ENCODE results near the gene CSTF3.

CSTF3 gene

GRCh38 chr11:33094157-33094556 is 67.1 kb downstream of the CSTF3 start:
- no peaks in the 10 kb centered on the region for H4K20me1 ChIP-seq (ENCODE audit: control insufficient read depth, insufficient read depth, low read depth, low read length)
- no peaks in the 10 kb centered on the region for H3K27me3 ChIP-seq (ENCODE audit: control insufficient read depth, low read length)
- H3K4me1 ChIP-seq (ENCODE audit: control insufficient read depth, low read length) = no peaks in the 10 kb centered on the region
- H3K9me2 ChIP-seq (replicated peaks; ENCODE audit: control insufficient read depth, low read length) = no peaks in the 10 kb centered on the region
- H3K27ac ChIP-seq (ENCODE audit: low read depth, low read length) = no peak overlapping the region
- no peaks in the 10 kb centered on the region for H3K9me3 ChIP-seq (ENCODE audit: control insufficient read depth, insufficient read depth, low read length)
- no peak overlapping the region for H3K4me2 ChIP-seq (ENCODE audit: low read length)
- no peak overlapping the region for H3K4me3 ChIP-seq (ENCODE audit: low read length)
- peaks cover 36% of the 10 kb centered on the region for H3K36me3 ChIP-seq (ENCODE audit: control insufficient read depth, low read length)
- H3F3A ChIP-seq (ENCODE audit: control insufficient read depth, insufficient read depth) = no peaks in the 10 kb centered on the region
- no peak for TF ChIP-seq EZH2phosphoT487 (IDR thresholded peaks at IDR 0.05; ENCODE audit: borderline replicate concordance, low read length)
- TF ChIP-seq, protein P1, sequence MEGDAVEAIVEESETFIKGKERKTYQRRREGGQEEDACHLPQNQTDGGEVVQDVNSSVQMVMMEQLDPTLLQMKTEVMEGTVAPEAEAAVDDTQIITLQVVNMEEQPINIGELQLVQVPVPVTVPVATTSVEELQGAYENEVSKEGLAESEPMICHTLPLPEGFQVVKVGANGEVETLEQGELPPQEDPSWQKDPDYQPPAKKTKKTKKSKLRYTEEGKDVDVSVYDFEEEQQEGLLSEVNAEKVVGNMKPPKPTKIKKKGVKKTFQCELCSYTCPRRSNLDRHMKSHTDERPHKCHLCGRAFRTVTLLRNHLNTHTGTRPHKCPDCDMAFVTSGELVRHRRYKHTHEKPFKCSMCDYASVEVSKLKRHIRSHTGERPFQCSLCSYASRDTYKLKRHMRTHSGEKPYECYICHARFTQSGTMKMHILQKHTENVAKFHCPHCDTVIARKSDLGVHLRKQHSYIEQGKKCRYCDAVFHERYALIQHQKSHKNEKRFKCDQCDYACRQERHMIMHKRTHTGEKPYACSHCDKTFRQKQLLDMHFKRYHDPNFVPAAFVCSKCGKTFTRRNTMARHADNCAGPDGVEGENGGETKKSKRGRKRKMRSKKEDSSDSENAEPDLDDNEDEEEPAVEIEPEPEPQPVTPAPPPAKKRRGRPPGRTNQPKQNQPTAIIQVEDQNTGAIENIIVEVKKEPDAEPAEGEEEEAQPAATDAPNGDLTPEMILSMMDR (IDR thresholded peaks at IDR 0.05; ENCODE audit: low read depth, low read length, poor library complexity, severe bottlenecking) = no peak
- H3K79me2 ChIP-seq (ENCODE audit: control insufficient read depth, low read length) = no peaks in the 10 kb centered on the region

DNA sequence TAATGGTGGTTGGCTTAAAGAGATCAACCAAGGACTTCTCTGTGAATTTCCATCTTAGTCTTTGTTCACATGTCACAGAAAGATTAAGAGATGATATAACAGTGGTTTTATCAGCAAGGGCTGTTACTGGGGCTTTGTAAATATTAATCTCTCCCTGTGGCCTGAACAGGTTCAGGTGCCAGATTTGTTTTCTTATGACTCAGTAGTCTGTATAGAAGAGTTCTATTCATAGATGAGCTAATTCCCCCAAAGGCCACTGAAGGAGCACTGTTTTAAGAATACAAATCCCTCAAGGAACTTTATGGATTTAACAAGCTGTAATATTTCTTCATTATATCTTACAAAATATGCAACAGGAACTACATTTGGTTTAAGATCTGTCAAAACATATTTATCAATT is 71.5 kb downstream of the CSTF3 start:
- Histone ChIP-seq H3K9me3 (ENCODE audit: control insufficient read depth, insufficient read depth, low read length) (no peaks in the 10 kb centered on the region), H3K4me2 (ENCODE audit: low read length) (no peak overlapping the region), H4K20me1 (ENCODE audit: control insufficient read depth, insufficient read depth, low read depth, low read length) (no peaks in the 10 kb centered on the region), H3K9me2 (replicated peaks; ENCODE audit: control insufficient read depth, low read length) (no peaks in the 10 kb centered on the region), H3K27me3 (ENCODE audit: control insufficient read depth, low read length) (no peaks in the 10 kb centered on the region), H3K4me1 (ENCODE audit: control insufficient read depth, low read length) (no peaks in the 10 kb centered on the region), H3K4me3 (ENCODE audit: low read length) (no peak overlapping the region), H3K36me3 (ENCODE audit: control insufficient read depth, low read length) (peaks cover 28% of the 10 kb centered on the region), H3K27ac (ENCODE audit: low read depth, low read length) (no peak overlapping the region), H3K79me2 (ENCODE audit: control insufficient read depth, low read length) (no peaks in the 10 kb centered on the region), H3F3A (ENCODE audit: control insufficient read depth, insufficient read depth) (no peaks in the 10 kb centered on the region)
- no peak for TF ChIP-seq EZH2phosphoT487 (IDR thresholded peaks at IDR 0.05; ENCODE audit: borderline replicate concordance, low read length)

DNA sequence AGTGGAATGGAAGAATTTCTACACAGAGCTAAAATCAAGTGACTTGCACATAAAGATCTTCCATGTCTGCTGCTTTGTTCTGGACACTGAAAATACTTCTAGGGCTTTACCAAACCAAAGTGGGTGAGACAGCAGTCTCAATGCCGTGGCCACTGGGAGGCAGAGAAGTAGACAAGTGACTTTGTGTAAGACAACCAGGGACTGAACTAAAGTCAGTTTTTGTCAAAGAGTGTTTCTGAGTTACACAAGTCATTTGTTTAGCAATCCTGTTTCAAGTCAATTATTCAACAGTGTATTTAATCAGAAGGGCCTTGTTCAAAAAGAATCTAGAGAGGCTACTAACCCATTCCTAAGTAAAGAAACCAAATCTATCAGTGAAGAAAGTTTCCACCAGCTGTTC is 75.3 kb downstream of the CSTF3 start:
- H3K4me3 ChIP-seq (ENCODE audit: low read length) = no peak overlapping the region
- no peaks in the 10 kb centered on the region for H3F3A ChIP-seq (ENCODE audit: control insufficient read depth, insufficient read depth)
- H3K4me2 ChIP-seq (ENCODE audit: low read length) = no peak overlapping the region
- H3K9me2 ChIP-seq (replicated peaks; ENCODE audit: control insufficient read depth, low read length) = no peaks in the 10 kb centered on the region
- no peak overlapping the region for H3K27ac ChIP-seq (ENCODE audit: low read depth, low read length)
- no peaks in the 10 kb centered on the region for H3K27me3 ChIP-seq (ENCODE audit: control insufficient read depth, low read length)
- H3K36me3 ChIP-seq (ENCODE audit: control insufficient read depth, low read length) = peaks cover 53% of the 10 kb centered on the region
- no peaks in the 10 kb centered on the region for H4K20me1 ChIP-seq (ENCODE audit: control insufficient read depth, insufficient read depth, low read depth, low read length)
- H3K4me1 ChIP-seq (ENCODE audit: control insufficient read depth, low read length) = no peaks in the 10 kb centered on the region
- no peaks in the 10 kb centered on the region for H3K9me3 ChIP-seq (ENCODE audit: control insufficient read depth, insufficient read depth, low read length)
- no peaks in the 10 kb centered on the region for H3K79me2 ChIP-seq (ENCODE audit: control insufficient read depth, low read length)
- no peak for TF ChIP-seq EZH2phosphoT487 (IDR thresholded peaks at IDR 0.05; ENCODE audit: borderline replicate concordance, low read length)
- TF ChIP-seq, protein P1 (IDR thresholded peaks at IDR 0.05; ENCODE audit: low read depth, low read length, poor library complexity, severe bottlenecking) = no peak

DNA sequence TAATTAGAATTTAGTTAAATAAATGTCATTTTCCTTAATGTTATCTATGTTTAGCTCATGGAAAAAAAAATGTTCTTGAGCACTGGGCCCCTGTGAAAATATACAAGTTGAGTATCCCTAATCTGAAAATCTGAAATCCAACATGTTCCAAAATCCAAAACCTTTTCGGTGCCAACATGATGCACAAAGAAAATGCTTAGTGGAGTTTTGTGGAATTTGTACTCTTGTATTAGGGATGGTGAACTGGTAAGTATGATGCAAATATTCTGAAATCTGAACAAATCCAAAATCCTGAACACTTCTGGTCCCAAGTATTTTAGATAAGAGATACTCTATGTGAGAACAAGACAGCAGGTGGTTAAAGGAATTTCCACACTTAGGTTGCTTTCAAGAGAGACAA is 77.4 kb downstream of the CSTF3 start:
- H3K27ac ChIP-seq (ENCODE audit: low read depth, low read length) = no peak overlapping the region

More for the DNA sequence above, 77.4 kb downstream of the CSTF3 start:
- no peak for TF ChIP-seq EZH2phosphoT487 (IDR thresholded peaks at IDR 0.05; ENCODE audit: borderline replicate concordance, low read length)
- TF ChIP-seq, protein P1 (IDR thresholded peaks at IDR 0.05; ENCODE audit: low read depth, low read length, poor library complexity, severe bottlenecking) = no peak
- Histone ChIP-seq H3K4me1 (ENCODE audit: control insufficient read depth, low read length) (no peaks in the 10 kb centered on the region), H3K4me2 (ENCODE audit: low read length) (no peak overlapping the region), H3K4me3 (ENCODE audit: low read length) (no peak overlapping the region), H3K36me3 (ENCODE audit: control insufficient read depth, low read length) (peaks cover 48% of the 10 kb centered on the region), H3K9me3 (ENCODE audit: control insufficient read depth, insufficient read depth, low read length) (no peaks in the 10 kb centered on the region), H3F3A (ENCODE audit: control insufficient read depth, insufficient read depth) (no peaks in the 10 kb centered on the region), H3K27me3 (ENCODE audit: control insufficient read depth, low read length) (no peaks in the 10 kb centered on the region), H3K79me2 (ENCODE audit: control insufficient read depth, low read length) (no peaks in the 10 kb centered on the region), H4K20me1 (ENCODE audit: control insufficient read depth, insufficient read depth, low read depth, low read length) (no peaks in the 10 kb centered on the region), H3K9me2 (replicated peaks; ENCODE audit: control insufficient read depth, low read length) (no peaks in the 10 kb centered on the region)

All from DOHH2 (cell line).